Panc1 (cell line): ENCODE measurements around the gene AP3B1. TPM values are rescaled to one million over a fixed set of nuclear protein-coding genes. Genes with fewer than 3 reads are reported as not detected.

Experiments used
- ATAC-seq: fragments of 200-7000 bp; cut with Tn5 transposase; 2 replicates; pipeline ENCODE4 v1.9.1; 2020; ENCODE audit warnings: mild to moderate bottlenecking, moderate library complexity
- BruUV-seq: library from RNA; stranded (reverse); fragments of 400-500 nt; replicated peaks from 2 replicates; lab custom pipeline; 2021; lab: Mats Ljungman, UMichigan
- CTCF ChIA-PET: fragments of 300-600 bp; sonication (Branson Sonifier 250); formaldehyde crosslinking; loops from one replicate; lab custom pipeline; 2022; ENCODE audit warnings: antibody characterized with exemption; lab: Charles Lee
- POLR2A ChIA-PET: fragments of 300-600 bp; sonication (Branson Sonifier 250); formaldehyde crosslinking; loops from one replicate; lab custom pipeline; 2022; ENCODE audit warnings: antibody characterized with exemption; lab: Charles Lee
- DNase-seq: peaks from one replicate; pipeline ENCODE4 v3.0.0-alpha.2; 2010; ENCODE audit warnings: low read depth, low spot score
- H3K27ac ChIP-seq: 2 replicates; pipeline ENCODE4 v1.5.1; 2011; ENCODE audit warnings: mild to moderate bottlenecking, low read length, inconsistent platforms
- H3K27me3 ChIP-seq: fragments of 200-500 bp; sonication (Bioruptor generic); 2 replicates; pipeline ENCODE4 v1.6.0; 2014; ENCODE audit warnings: low read length, inconsistent platforms; ENCODE audit not compliant: control insufficient read depth, insufficient read depth
- H3K36me3 ChIP-seq: fragments of 200-500 bp; sonication (Bioruptor generic); 2 replicates; pipeline ENCODE4 v1.5.1; 2014; ENCODE audit warnings: inconsistent platforms, mild to moderate bottlenecking, low read length, moderate library complexity; ENCODE audit not compliant: control insufficient read depth, insufficient read depth
- H3K4me1 ChIP-seq: 2 replicates; pipeline ENCODE4 v1.5.1; 2011; ENCODE audit warnings: inconsistent platforms, mild to moderate bottlenecking, low read length, moderate library complexity; ENCODE audit not compliant: control insufficient read depth, insufficient read depth
- H3K4me3 ChIP-seq, 2 experiments: 2 replicates each; pipeline ENCODE4 v1.5.1; 2011 to 2012; ENCODE audit warnings: low read depth in 2 of 2, low read length in 2 of 2, mild to moderate bottlenecking in 2 of 2, inconsistent platforms in 1 of 2, moderate library complexity in 1 of 2
- H3K9me3 ChIP-seq: fragments of 200-500 bp; sonication (Bioruptor generic); 2 replicates; pipeline ENCODE4 v1.5.1; 2014; ENCODE audit warnings: low read depth, mild to moderate bottlenecking, inconsistent platforms, low read length, moderate library complexity; ENCODE audit not compliant: control insufficient read depth, insufficient read depth
- POLR2AphosphoS5 ChIP-seq: IDR thresholded peaks from 2 replicates; pipeline ENCODE4 v1.6.1; 2012; ENCODE audit warnings: mild to moderate bottlenecking, low read depth, low read length, moderate library complexity
- SIN3A ChIP-seq: IDR thresholded peaks from 2 replicates; pipeline ENCODE4 v1.6.1; 2012; ENCODE audit warnings: low read depth, mild to moderate bottlenecking, low read length, moderate library complexity, borderline replicate concordance; ENCODE audit not compliant: insufficient read depth
- TCF7L2 ChIP-seq: IDR thresholded peaks from 2 replicates; pipeline ENCODE4 v1.6.1; 2011; ENCODE audit warnings: mild to moderate bottlenecking, low read depth, low read length, inconsistent platforms
- in situ Hi-C: cut with HindIII; loops from 2 replicates; pipeline ENCODE4 v1.10.0; 2016; ENCODE audit warnings: low sequenced_read_pairs, low pct_unique_long_range_greater_than_20kb
- intact Hi-C: fragments of 100-400 bp; cut with micrococcal nuclease; formaldehyde crosslinking; loops from one replicate; pipeline ENCODE4 v1.10.0; 2022; ENCODE audit not compliant: unreplicated experiment
- total RNA-seq: library from RNA; stranded (reverse); gene quantifications from one replicate; pipeline ENCODE4 v1.2.1, GENCODE V29; 2021; ENCODE audit not compliant: unreplicated experiment
- TF ChIP-seq, protein P1 (sequence below), 2 experiments: IDR thresholded peaks; 2 replicates each; pipeline ENCODE4 v1.6.1; 2011 to 2012; ENCODE audit warnings: low read depth in 2 of 2, control low read depth in 1 of 2, low read length in 1 of 2, mild to moderate bottlenecking in 1 of 2, moderate library complexity in 1 of 2; ENCODE audit not compliant: insufficient read depth in 1 of 2
- TF ChIP-seq, protein P2 (sequence below): fragments of 450-650 bp; IDR thresholded peaks from 2 replicates; pipeline ENCODE4 v1.5.1; 2017; ENCODE audit warnings: mild to moderate bottlenecking

The AP3B1 gene
- total RNA-seq, 1 experiment from 2014 or later = 55.4 TPM

DNA sequence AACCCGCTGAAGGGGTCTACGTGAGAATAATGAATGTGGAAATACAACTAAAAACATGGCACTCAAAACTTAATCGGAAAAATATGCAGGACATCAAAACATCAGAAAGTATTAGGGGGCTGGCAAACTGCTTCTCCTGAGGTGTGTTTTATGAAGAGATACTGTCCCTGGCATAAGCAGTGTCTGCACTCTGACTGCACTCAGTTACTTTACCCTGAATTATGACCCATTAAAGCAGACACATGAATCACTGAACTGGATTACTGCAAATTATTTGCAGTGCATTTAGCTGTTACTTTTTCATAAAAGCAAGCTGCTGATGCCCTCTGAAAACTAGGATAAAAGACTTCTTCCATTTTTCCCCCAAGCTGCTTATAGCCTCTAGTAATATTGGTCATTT lies 164.9 kb downstream of the AP3B1 start:
- no peak for TF ChIP-seq SIN3A
- no peak for TF ChIP-seq TCF7L2
- TF ChIP-seq POLR2AphosphoS5 = no peak
- TF ChIP-seq, protein P1, sequence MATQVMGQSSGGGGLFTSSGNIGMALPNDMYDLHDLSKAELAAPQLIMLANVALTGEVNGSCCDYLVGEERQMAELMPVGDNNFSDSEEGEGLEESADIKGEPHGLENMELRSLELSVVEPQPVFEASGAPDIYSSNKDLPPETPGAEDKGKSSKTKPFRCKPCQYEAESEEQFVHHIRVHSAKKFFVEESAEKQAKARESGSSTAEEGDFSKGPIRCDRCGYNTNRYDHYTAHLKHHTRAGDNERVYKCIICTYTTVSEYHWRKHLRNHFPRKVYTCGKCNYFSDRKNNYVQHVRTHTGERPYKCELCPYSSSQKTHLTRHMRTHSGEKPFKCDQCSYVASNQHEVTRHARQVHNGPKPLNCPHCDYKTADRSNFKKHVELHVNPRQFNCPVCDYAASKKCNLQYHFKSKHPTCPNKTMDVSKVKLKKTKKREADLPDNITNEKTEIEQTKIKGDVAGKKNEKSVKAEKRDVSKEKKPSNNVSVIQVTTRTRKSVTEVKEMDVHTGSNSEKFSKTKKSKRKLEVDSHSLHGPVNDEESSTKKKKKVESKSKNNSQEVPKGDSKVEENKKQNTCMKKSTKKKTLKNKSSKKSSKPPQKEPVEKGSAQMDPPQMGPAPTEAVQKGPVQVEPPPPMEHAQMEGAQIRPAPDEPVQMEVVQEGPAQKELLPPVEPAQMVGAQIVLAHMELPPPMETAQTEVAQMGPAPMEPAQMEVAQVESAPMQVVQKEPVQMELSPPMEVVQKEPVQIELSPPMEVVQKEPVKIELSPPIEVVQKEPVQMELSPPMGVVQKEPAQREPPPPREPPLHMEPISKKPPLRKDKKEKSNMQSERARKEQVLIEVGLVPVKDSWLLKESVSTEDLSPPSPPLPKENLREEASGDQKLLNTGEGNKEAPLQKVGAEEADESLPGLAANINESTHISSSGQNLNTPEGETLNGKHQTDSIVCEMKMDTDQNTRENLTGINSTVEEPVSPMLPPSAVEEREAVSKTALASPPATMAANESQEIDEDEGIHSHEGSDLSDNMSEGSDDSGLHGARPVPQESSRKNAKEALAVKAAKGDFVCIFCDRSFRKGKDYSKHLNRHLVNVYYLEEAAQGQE (IDR thresholded peaks at IDR 0.05; ENCODE audit: insufficient read depth in 1 of 2, low read depth in 2 of 2, low read length in 1 of 2) = no peak
- in situ Hi-C loops = no loop called here
- H3K4me3 ChIP-seq = no peak overlapping the region
- H3K36me3 ChIP-seq = no peaks in the 10 kb centered on the region; the same call in 1 of the 2 replicates
- H3K9me3 ChIP-seq = no peaks in the 10 kb centered on the region
- POLR2A ChIA-PET = no interaction called here
- H3K27ac ChIP-seq = no peak overlapping the region
- no peaks in the 10 kb centered on the region for H3K4me1 ChIP-seq
- DNase-seq (no peak), ATAC-seq (no peak)
- H3K27me3 ChIP-seq = no peaks in the 10 kb centered on the region
- BruUV-seq = no TSS peak
- CTCF ChIA-PET = no interaction called here
- intact Hi-C loops = no loop called here

DNA sequence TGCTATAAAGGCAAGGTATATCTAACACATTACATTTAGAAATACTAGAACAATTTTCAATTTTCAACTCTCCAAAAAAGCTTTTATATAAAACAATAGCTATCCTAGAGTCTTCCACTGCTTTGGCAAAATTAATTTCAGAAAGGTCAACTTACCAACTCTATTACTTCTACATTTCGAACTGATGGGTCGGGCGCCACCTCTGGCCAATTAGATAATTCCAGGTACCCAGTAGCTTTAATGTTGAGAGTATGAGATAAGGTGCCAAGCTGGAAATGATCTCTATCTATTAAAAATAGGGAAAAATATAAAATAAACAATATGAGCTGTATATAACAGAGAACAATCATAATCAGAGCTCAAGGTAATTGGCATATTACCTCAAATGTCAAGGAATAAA lies 166.6 kb downstream of the AP3B1 start:
- POLR2A ChIA-PET = no interaction called here
- Histone ChIP-seq H3K9me3 (no peaks in the 10 kb centered on the region), H3K27me3 (no peaks in the 10 kb centered on the region), H3K4me3 (no peak overlapping the region), H3K4me1 (no peaks in the 10 kb centered on the region), H3K36me3 (no peaks in the 10 kb centered on the region; the same call in 1 of the 2 replicates), H3K27ac (no peak overlapping the region)
- in situ Hi-C loops = no loop called here
- intact Hi-C loops = no loop called here
- CTCF ChIA-PET = interaction anchor here (0.5 to 0.7 kb wide), 2 partner anchors 11 to 66 kb away, joined by 3 to 4 read pairs; no protein-coding TSS in a partner anchor
- TF ChIP-seq, protein P1 (IDR thresholded peaks at IDR 0.05; ENCODE audit: insufficient read depth in 1 of 2, low read depth in 2 of 2, low read length in 1 of 2) = no peak
- no peak for TF ChIP-seq TCF7L2
- TF ChIP-seq POLR2AphosphoS5 = no peak
- TF ChIP-seq, protein P2, sequence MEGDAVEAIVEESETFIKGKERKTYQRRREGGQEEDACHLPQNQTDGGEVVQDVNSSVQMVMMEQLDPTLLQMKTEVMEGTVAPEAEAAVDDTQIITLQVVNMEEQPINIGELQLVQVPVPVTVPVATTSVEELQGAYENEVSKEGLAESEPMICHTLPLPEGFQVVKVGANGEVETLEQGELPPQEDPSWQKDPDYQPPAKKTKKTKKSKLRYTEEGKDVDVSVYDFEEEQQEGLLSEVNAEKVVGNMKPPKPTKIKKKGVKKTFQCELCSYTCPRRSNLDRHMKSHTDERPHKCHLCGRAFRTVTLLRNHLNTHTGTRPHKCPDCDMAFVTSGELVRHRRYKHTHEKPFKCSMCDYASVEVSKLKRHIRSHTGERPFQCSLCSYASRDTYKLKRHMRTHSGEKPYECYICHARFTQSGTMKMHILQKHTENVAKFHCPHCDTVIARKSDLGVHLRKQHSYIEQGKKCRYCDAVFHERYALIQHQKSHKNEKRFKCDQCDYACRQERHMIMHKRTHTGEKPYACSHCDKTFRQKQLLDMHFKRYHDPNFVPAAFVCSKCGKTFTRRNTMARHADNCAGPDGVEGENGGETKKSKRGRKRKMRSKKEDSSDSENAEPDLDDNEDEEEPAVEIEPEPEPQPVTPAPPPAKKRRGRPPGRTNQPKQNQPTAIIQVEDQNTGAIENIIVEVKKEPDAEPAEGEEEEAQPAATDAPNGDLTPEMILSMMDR = peak; percentile 60; the same call in 1 of the 2 replicates
- no peak for ATAC-seq
- BruUV-seq = no TSS peak
- DNase-seq = no peak
